Measurements from ENCODE around the gene SLFN12L. TPM values are rescaled to one million over a fixed set of nuclear protein-coding genes. Genes with fewer than 3 reads are reported as not detected.

The SLFN12L gene
- total RNA-seq, 4 donors from 2014 or later, result 0.50 to 3.4 (median 1.2) TPM

DNA sequence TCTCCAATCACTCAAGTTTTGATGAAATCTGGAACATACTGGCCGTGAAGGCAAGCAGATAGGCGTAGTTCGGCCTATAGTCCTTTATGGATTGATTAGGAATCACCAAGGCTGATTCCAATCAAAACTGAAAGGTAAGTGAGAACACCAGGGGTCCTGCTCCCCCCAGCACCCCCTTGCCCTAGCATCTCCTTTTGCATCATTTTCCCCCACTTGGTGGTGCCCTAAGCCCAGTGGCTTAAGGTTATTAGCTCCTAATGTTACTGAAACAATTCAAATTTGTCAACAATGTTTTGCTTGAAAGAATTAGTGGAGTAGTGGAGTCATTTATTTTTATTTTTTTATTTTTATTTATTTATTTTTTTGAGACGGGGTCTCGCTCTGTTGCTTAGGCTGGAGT lies 18.2 kb upstream of the SLFN12L start:
- H3K27me3 ChIP-seq, result peaks cover 0 to 74% (median 0%) of the 10 kb centered on the region in 4 donors
- H3K36me3 ChIP-seq, result no peaks in the 10 kb centered on the region
- WGBS, 2 donors, result 75 to 80% methylated on average over 5 of the region's 5 CpGs
- no peak overlapping the region for H3K4me3 ChIP-seq
- TF ChIP-seq CTCF (IDR thresholded peaks at IDR 0.05) (peak in 1 of 6 experiments; percentile 7), POLR2A (IDR thresholded peaks at IDR 0.05) (no peak)
- no peaks in the 10 kb centered on the region for H3K9me3 ChIP-seq
- intact Hi-C loops (cut with DNase I), result no loop called here
- H3K27ac ChIP-seq, result no peak overlapping the region
- DNase-seq, result no peak
- H3K4me1 ChIP-seq, result no peaks in the 10 kb centered on the region

DNA sequence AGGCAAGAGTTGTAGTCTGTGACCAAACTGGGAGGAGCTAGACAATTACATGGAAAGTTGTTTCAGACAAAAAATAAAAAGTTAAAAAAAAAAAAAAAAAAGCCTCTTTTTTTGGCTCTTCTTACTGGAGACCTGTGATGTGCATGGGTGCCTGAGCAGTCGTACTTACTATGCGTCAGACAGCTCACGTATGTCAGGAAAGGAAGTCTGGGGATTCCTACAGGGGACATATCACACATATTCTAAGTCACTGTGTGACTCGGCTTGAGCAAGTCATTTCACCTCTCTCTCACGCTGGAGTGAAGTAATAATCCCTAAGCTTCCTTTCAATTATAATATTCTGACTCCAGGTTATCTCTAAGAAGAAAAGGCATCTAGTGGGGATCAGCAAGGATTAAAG lies 17.2 kb upstream of the SLFN12L start:
- intact Hi-C loops (cut with DNase I), result no loop called here
- Histone ChIP-seq H3K9me3 (no peaks in the 10 kb centered on the region), H3K4me1 (no peaks in the 10 kb centered on the region), H3K36me3 (no peaks in the 10 kb centered on the region), H3K27me3 (peaks cover 0 to 64% (median 0%) of the 10 kb centered on the region in 4 donors), H3K4me3 (no peak overlapping the region), H3K27ac (no peak overlapping the region)
- no peak for DNase-seq
- TF ChIP-seq CTCF (IDR thresholded peaks at IDR 0.05) (no peak), POLR2A (IDR thresholded peaks at IDR 0.05) (no peak)
- 60 to 66% methylated on average over 5 of the region's 5 CpGs for WGBS, 2 donors

GRCh38 chr17:35553310-35553709 lies 15.8 kb upstream of the SLFN12L start:
- H3K4me3 ChIP-seq, result no peak overlapping the region
- H3K27me3 ChIP-seq, result peaks cover 0 to 58% (median 0%) of the 10 kb centered on the region in 4 donors
- no peak overlapping the region for H3K27ac ChIP-seq
- no peak for DNase-seq
- 80 to 83% methylated on average over 4 of the region's 4 CpGs for WGBS, 2 donors
- no peaks in the 10 kb centered on the region for H3K9me3 ChIP-seq
- H3K36me3 ChIP-seq, result no peaks in the 10 kb centered on the region
- H3K4me1 ChIP-seq, result no peaks in the 10 kb centered on the region
- TF ChIP-seq CTCF (IDR thresholded peaks at IDR 0.05) (no peak), POLR2A (IDR thresholded peaks at IDR 0.05) (no peak)
- intact Hi-C loops (cut with DNase I), result no loop called here

GRCh38 chr17:35548978-35549377 lies 11.5 kb upstream of the SLFN12L start:
- Histone ChIP-seq H3K9me3 (no peaks in the 10 kb centered on the region), H3K27me3 (peaks cover 0 to 37% (median 0%) of the 10 kb centered on the region in 4 donors), H3K27ac (no peak overlapping the region), H3K4me3 (no peak overlapping the region), H3K4me1 (no peaks in the 10 kb centered on the region), H3K36me3 (no peaks in the 10 kb centered on the region)
- no peak for DNase-seq
- intact Hi-C loops (cut with DNase I), result no loop called here
- TF ChIP-seq CTCF (IDR thresholded peaks at IDR 0.05) (no peak), POLR2A (IDR thresholded peaks at IDR 0.05) (no peak)
- 25 to 38% methylated on average over 1 of the region's 1 CpG for WGBS, 2 donors

DNA sequence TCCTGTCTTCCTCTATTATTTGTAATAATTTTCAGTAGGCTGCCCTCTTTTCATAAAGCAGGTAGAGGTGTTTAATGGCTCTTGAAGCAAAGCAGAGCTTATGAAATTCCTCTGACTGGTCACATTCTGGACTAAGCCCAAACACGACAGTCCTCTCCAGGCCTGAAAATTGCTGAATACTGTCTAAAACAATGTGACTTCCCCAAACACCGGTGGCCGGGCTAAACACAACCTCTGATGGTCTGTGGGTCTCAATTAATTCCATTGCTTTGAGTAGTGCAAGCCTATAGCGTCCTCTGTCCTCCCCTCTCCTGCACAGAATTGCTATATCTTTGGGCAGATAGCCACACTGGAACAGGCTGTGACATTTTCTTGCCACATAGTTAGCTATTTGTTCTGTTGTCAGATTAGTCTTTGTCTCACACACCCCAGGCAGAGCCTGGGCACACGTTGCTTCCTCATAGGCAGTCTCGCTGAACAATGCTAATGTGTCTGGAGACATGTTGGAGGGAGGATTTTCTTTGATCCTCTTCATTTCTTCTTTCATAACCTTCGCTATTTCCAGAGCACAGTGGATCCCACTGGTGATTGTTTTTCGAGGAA lies 10.8 kb upstream of the SLFN12L start:
- Histone ChIP-seq H3K9me3 (no peaks in the 10 kb centered on the region), H3K4me1 (peaks cover 0 to 3% (median 0%) of the 10 kb centered on the region in 3 donors), H3K4me3 (no peak overlapping the region), H3K36me3 (no peaks in the 10 kb centered on the region), H3K27me3 (peaks cover 0 to 31% (median 0%) of the 10 kb centered on the region in 4 donors), H3K27ac (no peak overlapping the region)
- DNase-seq, result no peak
- TF ChIP-seq CTCF (IDR thresholded peaks at IDR 0.05) (no peak), POLR2A (IDR thresholded peaks at IDR 0.05) (no peak)
- 71 to 72% methylated on average over 8 of the region's 8 CpGs for WGBS, 2 donors
- intact Hi-C loops (cut with DNase I), result no loop called here
